NCI-H524 (cell line): Measurements from ENCODE around the gene BICD1.

Experiments used
- DNase-seq, 2 experiments: peaks; one replicate each; lab custom pipeline; 2025; lab: John Stamatoyannopoulos, UW

Gene BICD1

GRCh38 chr12:32281098-32281497 is 174.5 kb downstream of the BICD1 start:
- no peak for DNase-seq

- no peak for DNase-seq
Observed at GRCh38 chr12:32284561-32284960, 177.9 kb downstream of the BICD1 start.

- DNase-seq: no peak
Observed at GRCh38 chr12:32285021-32285420, 178.4 kb downstream of the BICD1 start.

- DNase-seq: peak in 1 of 2 experiments; percentile 29
Observed at GRCh38 chr12:32285489-32285888, 178.8 kb downstream of the BICD1 start.

GRCh38 chr12:32290411-32290810 is 183.8 kb downstream of the BICD1 start:
- no peak for DNase-seq

GRCh38 chr12:32292151-32292550 is 185.5 kb downstream of the BICD1 start:
- DNase-seq: no peak

- no peak for DNase-seq
Observed at GRCh38 chr12:32293808-32294419, 187.3 kb downstream of the BICD1 start.

GRCh38 chr12:32296567-32296966 is 189.9 kb downstream of the BICD1 start:
- DNase-seq: peak in 1 of 2 experiments; percentile 18

GRCh38 chr12:32298917-32299316 is 192.3 kb downstream of the BICD1 start:
- peak in 1 of 2 experiments; percentile 7 for DNase-seq

- DNase-seq: no peak
Observed at GRCh38 chr12:32301216-32301615, 194.6 kb downstream of the BICD1 start.

- peak; percentile 45 to 73 for DNase-seq
Observed at GRCh38 chr12:32302218-32303173, 195.8 kb downstream of the BICD1 start.

- DNase-seq: no peak
Observed at GRCh38 chr12:32303174-32303549, 196.5 kb downstream of the BICD1 start.

GRCh38 chr12:32305163-32305562 is 198.5 kb downstream of the BICD1 start:
- peak in 1 of 2 experiments; percentile 37 for DNase-seq

GRCh38 chr12:32307326-32307725 is 200.7 kb downstream of the BICD1 start:
- peak in 1 of 2 experiments; percentile 22 for DNase-seq

GRCh38 chr12:32309811-32310736 is 203.4 kb downstream of the BICD1 start:
- peak; percentile 58 to 81 for DNase-seq

- peak in 1 of 2 experiments; percentile 63 for DNase-seq
Observed at GRCh38 chr12:32312049-32312670, 205.5 kb downstream of the BICD1 start.

GRCh38 chr12:32322354-32322753 is 215.7 kb downstream of the BICD1 start:
- no peak for DNase-seq

- no peak for DNase-seq
Observed at GRCh38 chr12:32331133-32331532, 224.5 kb downstream of the BICD1 start.

GRCh38 chr12:32332446-32332845 is 225.8 kb downstream of the BICD1 start:
- DNase-seq: no peak

GRCh38 chr12:32334371-32334777 is 227.7 kb downstream of the BICD1 start:
- DNase-seq: no peak

GRCh38 chr12:32336261-32336660 is 229.6 kb downstream of the BICD1 start:
- no peak for DNase-seq

GRCh38 chr12:32343496-32343895 is 236.8 kb downstream of the BICD1 start:
- DNase-seq: no peak
